HG03095 (cell line): Measurements from ENCODE around the gene OTUD1.
A peak's percentile ranks its signal among the peaks of the same experiment; 100 is the strongest.
"Not testable (repeated sequence)": the region's sequence is repeated elsewhere in the genome, so short reads cannot be mapped to it uniquely, and the experiment has no call there.

Experiments
- ATAC-seq: cut with Tn5 transposase; IDR thresholded peaks from one replicate; pipeline ENCODE4 v1.9.1; 2021; ENCODE audit warnings: moderate library complexity; ENCODE audit not compliant: unreplicated experiment

Gene OTUD1

GRCh38 chr10:23438547-23439451, at the start of gene OTUD1:
Gene OTUD1 (plus strand): TSS chr10:23439075. CDS start chr10:23439458, 383 bp downstream.
- peak; percentile 83 for ATAC-seq

- not testable (repeated sequence) for ATAC-seq
Observed at GRCh38 chr10:23390408-23390807, 48.5 kb upstream of the OTUD1 start.

- ATAC-seq = no peak
Observed at GRCh38 chr10:23390809-23391208, 48.1 kb upstream of the OTUD1 start.

GRCh38 chr10:23391821-23392220, 47.1 kb upstream of the OTUD1 start:
- ATAC-seq = no peak

- ATAC-seq = no peak
Observed at GRCh38 chr10:23395017-23395416, 43.9 kb upstream of the OTUD1 start.

- ATAC-seq = no peak
Observed at GRCh38 chr10:23396695-23397094, 42.2 kb upstream of the OTUD1 start.

GRCh38 chr10:23399701-23400144, 39.2 kb upstream of the OTUD1 start:
- no peak for ATAC-seq

- ATAC-seq = no peak
Observed at GRCh38 chr10:23402856-23403255, 36.0 kb upstream of the OTUD1 start.

- ATAC-seq = no peak
Observed at GRCh38 chr10:23403278-23403677, 35.6 kb upstream of the OTUD1 start.

- ATAC-seq = no peak
Observed at GRCh38 chr10:23403719-23404118, 35.2 kb upstream of the OTUD1 start.

- no peak for ATAC-seq
Observed at GRCh38 chr10:23404461-23404980, 34.4 kb upstream of the OTUD1 start.

- no peak for ATAC-seq
Observed at GRCh38 chr10:23405540-23405939, 33.3 kb upstream of the OTUD1 start.

- ATAC-seq = no peak
Observed at GRCh38 chr10:23406409-23406808, 32.5 kb upstream of the OTUD1 start.

GRCh38 chr10:23408330-23408976, 30.4 kb upstream of the OTUD1 start:
- no peak for ATAC-seq

GRCh38 chr10:23412223-23412622, 26.7 kb upstream of the OTUD1 start:
- no peak for ATAC-seq

- ATAC-seq = peak; percentile 97
Observed at GRCh38 chr10:23413629-23414089, 25.2 kb upstream of the OTUD1 start.

GRCh38 chr10:23414658-23415057, 24.2 kb upstream of the OTUD1 start:
- no peak for ATAC-seq

- no peak for ATAC-seq
Observed at GRCh38 chr10:23417254-23417653, 21.6 kb upstream of the OTUD1 start.

GRCh38 chr10:23418051-23418681, 20.7 kb upstream of the OTUD1 start:
- ATAC-seq = no peak

- no peak for ATAC-seq
Observed at GRCh38 chr10:23419201-23419600, 19.7 kb upstream of the OTUD1 start.

GRCh38 chr10:23419655-23420329, 19.1 kb upstream of the OTUD1 start:
- ATAC-seq = no peak
